HG03025 (cell line): ENCODE data around the gene CALY.
A peak's percentile ranks its signal among the peaks of the same experiment; 100 is the strongest.

Experiments used
- ATAC-seq: cut with Tn5 transposase; IDR thresholded peaks from one replicate; pipeline ENCODE4 v1.9.1; 2021; ENCODE audit warnings: mild to moderate bottlenecking, moderate library complexity; ENCODE audit not compliant: unreplicated experiment, low FRiP score

CALY gene

DNA sequence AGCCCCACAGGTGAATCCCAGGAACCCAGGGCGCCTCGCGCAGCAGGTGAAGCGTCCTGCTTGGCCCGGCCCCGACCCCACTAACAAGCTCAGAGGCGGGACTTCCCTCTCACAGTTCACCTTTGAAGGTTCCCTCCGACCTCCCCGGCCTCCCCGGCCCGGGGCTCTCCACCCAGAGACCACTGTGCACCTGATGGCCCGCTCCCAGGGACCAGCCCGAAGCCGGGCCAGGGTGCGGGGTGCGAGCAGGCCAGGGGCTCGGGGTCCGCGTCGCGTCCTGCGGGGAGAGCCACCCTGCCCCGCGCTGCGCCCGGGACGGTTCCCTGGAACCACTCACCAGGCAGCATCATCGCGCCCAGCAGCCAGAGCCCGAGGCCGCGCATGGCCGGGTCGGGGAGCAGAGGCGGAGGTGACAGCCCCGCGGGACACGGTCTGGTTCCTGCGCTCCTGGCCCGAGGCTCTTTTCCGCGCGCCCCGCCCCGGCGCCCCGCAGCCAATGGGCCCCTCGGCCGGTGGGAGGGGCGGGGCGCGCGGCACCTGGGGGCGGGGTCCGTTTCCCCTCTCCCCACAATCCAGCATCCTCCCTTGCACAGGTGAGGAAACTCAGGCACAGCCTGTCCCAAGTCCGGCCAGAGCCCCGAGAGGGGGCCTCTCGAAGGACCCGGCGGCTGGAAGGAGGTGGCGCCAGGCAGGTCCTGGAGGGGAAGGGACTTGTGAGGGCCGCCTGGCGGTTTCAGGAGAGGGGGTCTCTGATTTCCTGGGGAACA, 60.1 kb downstream of the CALY start, which contains the start of gene ADAM8:
Gene ADAM8, minus strand, starts transcription at position 434 of the 767 bp plus-strand sequence. Its CDS starts 51 bp downstream, at position 383.
- ATAC-seq, result peak; percentile 28

- ATAC-seq, result peak; percentile 1
Observed at GRCh38 chr10:133276100-133276434, 60.6 kb downstream of the CALY start.

DNA sequence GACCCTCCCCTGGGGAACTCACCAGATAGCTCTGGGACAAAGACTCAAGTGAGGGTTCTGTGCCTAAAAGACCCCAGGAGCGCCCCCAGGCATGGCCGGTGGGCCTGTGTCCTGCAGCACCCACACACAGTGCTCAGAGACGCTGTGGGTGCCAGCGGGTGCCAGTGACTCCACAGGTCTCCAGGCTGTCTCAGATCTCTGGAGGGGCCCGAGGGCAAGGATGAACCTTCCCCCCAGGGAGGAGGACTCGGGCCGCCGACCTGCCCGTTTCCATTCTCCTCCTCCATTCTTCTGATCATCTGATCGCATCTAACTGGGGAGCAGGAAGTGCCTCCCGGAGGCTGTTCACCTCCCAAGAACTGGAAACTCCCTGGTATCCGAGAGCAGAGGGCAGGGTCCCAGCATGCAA, 61.0 kb downstream of the CALY start:
- ATAC-seq, result peak; percentile 21

GRCh38 chr10:133274751-133275683, 61.7 kb downstream of the CALY start:
- ATAC-seq, result peak; percentile 45
